OCI-LY3 (cell line): ENCODE results near the gene KRT38.

Source experiments
- EZH2phosphoT487 ChIP-seq: fragments of 200-600 bp; shearing (Covaris generic); IDR thresholded peaks from 2 replicates; pipeline ENCODE4 v1.6.1; 2018; ENCODE audit warnings: antibody characterized with exemption, mixed run types, low read depth
- TF ChIP-seq, protein P1 (sequence below): fragments of 200-600, 300-600 bp; sonication (generic); IDR thresholded peaks from 2 replicates; pipeline ENCODE4 v1.5.1; 2014; ENCODE audit warnings: antibody characterized with exemption, low read length, low read depth

DNA sequence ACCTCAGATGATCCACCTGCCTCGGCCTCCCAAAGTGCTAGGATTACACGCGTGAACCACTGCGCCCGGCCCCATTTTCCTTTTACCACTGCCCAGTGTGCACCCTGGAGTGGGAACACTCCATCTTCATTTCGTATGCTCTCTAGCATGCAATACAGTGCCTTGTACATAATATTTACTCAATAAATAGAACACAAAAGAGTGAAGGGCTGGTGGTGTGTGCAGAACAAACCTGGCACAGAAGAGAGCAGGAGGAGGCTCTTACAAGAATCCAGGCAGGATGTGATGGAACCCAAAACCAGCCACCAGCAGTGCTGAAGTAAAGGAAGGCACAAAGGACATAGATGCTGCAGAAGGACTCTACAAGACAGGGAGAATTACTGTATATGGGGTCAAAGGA is 23.7 kb downstream of the KRT38 start:
- TF ChIP-seq, protein P1, sequence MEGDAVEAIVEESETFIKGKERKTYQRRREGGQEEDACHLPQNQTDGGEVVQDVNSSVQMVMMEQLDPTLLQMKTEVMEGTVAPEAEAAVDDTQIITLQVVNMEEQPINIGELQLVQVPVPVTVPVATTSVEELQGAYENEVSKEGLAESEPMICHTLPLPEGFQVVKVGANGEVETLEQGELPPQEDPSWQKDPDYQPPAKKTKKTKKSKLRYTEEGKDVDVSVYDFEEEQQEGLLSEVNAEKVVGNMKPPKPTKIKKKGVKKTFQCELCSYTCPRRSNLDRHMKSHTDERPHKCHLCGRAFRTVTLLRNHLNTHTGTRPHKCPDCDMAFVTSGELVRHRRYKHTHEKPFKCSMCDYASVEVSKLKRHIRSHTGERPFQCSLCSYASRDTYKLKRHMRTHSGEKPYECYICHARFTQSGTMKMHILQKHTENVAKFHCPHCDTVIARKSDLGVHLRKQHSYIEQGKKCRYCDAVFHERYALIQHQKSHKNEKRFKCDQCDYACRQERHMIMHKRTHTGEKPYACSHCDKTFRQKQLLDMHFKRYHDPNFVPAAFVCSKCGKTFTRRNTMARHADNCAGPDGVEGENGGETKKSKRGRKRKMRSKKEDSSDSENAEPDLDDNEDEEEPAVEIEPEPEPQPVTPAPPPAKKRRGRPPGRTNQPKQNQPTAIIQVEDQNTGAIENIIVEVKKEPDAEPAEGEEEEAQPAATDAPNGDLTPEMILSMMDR, result no peak
- no peak for TF ChIP-seq EZH2phosphoT487
